Effector CD4-positive, alpha-beta T cell (primary cell): ENCODE measurements around the gene SDE2.
"Not testable (repeated sequence)": the region's sequence is repeated elsewhere in the genome, so short reads cannot be mapped to it uniquely, and the experiment has no call there.

Source experiments
- DNase-seq: peaks from one replicate; pipeline ENCODE4 v3.0.0-alpha.2; 2020
- total RNA-seq: gene quantifications from one replicate; lab custom pipeline; 2026; lab: John Stamatoyannopoulos, UW

SDE2 gene
- 108 reads per million, percentile 84 among the genes with 10 or more reads in this experiment for total RNA-seq

- peak; percentile 99 for DNase-seq
Observed at GRCh38 chr1:225999227-225999911, at the start of gene SDE2. Gene SDE2, minus strand, starts transcription at chr1:225999343. Its CDS starts 31 bp downstream, at chr1:225999312.

GRCh38 chr1:226048886-226049285 is 49.7 kb upstream of the SDE2 start:
- DNase-seq = no peak

- no peak for DNase-seq
Observed at GRCh38 chr1:226047495-226047894, 48.4 kb upstream of the SDE2 start.

- no peak for DNase-seq
Observed at GRCh38 chr1:226046240-226046639, 47.1 kb upstream of the SDE2 start.

GRCh38 chr1:226044514-226045101 is 45.5 kb upstream of the SDE2 start:
- no peak for DNase-seq

- DNase-seq = no peak
Observed at GRCh38 chr1:226041419-226041818, 42.3 kb upstream of the SDE2 start.

GRCh38 chr1:226038661-226039060 is 39.5 kb upstream of the SDE2 start:
- DNase-seq = no peak

GRCh38 chr1:226035915-226036314 is 36.8 kb upstream of the SDE2 start:
- no peak for DNase-seq

GRCh38 chr1:226034482-226034881 is 35.3 kb upstream of the SDE2 start:
- DNase-seq = no peak

- DNase-seq = no peak
Observed at GRCh38 chr1:226033991-226034390, 34.8 kb upstream of the SDE2 start.

GRCh38 chr1:226033582-226033981 is 34.4 kb upstream of the SDE2 start:
- DNase-seq = no peak

- DNase-seq = no peak
Observed at GRCh38 chr1:226029568-226030225, 30.6 kb upstream of the SDE2 start.

GRCh38 chr1:226029093-226029496 is 30.0 kb upstream of the SDE2 start:
- no peak for DNase-seq

GRCh38 chr1:226027538-226028217 is 28.5 kb upstream of the SDE2 start:
- DNase-seq = no peak

GRCh38 chr1:226026833-226027232 is 27.7 kb upstream of the SDE2 start:
- DNase-seq = no peak

GRCh38 chr1:226023735-226024134 is 24.6 kb upstream of the SDE2 start:
- no peak for DNase-seq

GRCh38 chr1:226021801-226022200 is 22.7 kb upstream of the SDE2 start:
- DNase-seq = no peak

- no peak for DNase-seq
Observed at GRCh38 chr1:226021401-226021800, 22.3 kb upstream of the SDE2 start.

- DNase-seq = no peak
Observed at GRCh38 chr1:226019572-226019971, 20.4 kb upstream of the SDE2 start.

- DNase-seq = no peak
Observed at GRCh38 chr1:226017070-226017469, 17.9 kb upstream of the SDE2 start.

- DNase-seq = no peak
Observed at GRCh38 chr1:226009650-226010044, 10.5 kb upstream of the SDE2 start.

GRCh38 chr1:226007126-226007892 is 8.2 kb upstream of the SDE2 start:
- not testable (repeated sequence) for DNase-seq

- DNase-seq = no peak
Observed at GRCh38 chr1:226006686-226007085, 7.5 kb upstream of the SDE2 start.
